H1 (cell line): ENCODE data around the gene GTF2F2. TPM values are rescaled to one million over a fixed set of nuclear protein-coding genes. Genes with fewer than 3 reads are reported as not detected.

Source experiments
- CTCF ChIA-PET: fragments of 300-600 bp; sonication (Branson Sonifier 250); formaldehyde crosslinking; loops from one replicate; lab custom pipeline; 2021; ENCODE audit not compliant: partially characterized antibody; lab: Charles Lee
- POLR2A ChIA-PET: fragments of 300-600 bp; sonication (Branson Sonifier 250); formaldehyde crosslinking; loops from one replicate; lab custom pipeline; 2021; ENCODE audit warnings: inconsistent platforms; ENCODE audit not compliant: partially characterized antibody; lab: Charles Lee
- DNase-seq, 2 experiments: peaks; one replicate each; pipeline versions ENCODE4 v3.0.0 to v3.0.0-alpha.2; 2010 to 2022; ENCODE audit warnings: low spot score in 2 of 2, low read depth in 1 of 2, mixed read lengths in 1 of 2
- FAIRE-seq: peaks from 2 replicates; lab custom pipeline; 2011; peaks lifted over from hg19 to GRCh38; lab: Jason Lieb, UNC
- H2AFZ ChIP-seq: 2 replicates; pipeline ENCODE4 v1.8.1; 2012; ENCODE audit warnings: low read length, inconsistent platforms
- H2AK5ac ChIP-seq: 2 replicates; pipeline ENCODE4 v1.6.1; 2013; ENCODE audit warnings: low read depth, low read length
- H2BK120ac ChIP-seq: replicated peaks from 2 replicates; pipeline ENCODE3; 2013; ENCODE audit warnings: low read depth, low read length, inconsistent platforms
- H2BK12ac ChIP-seq: 2 replicates; pipeline ENCODE4 v1.6.1; 2013; ENCODE audit warnings: low read depth, low read length
- H2BK15ac ChIP-seq: 2 replicates; pipeline ENCODE4 v1.6.1; 2013; ENCODE audit warnings: low read length
- H2BK20ac ChIP-seq: 2 replicates; pipeline ENCODE4 v1.6.1; 2013; ENCODE audit warnings: low read length
- H2BK5ac ChIP-seq: 2 replicates; pipeline ENCODE4 v1.6.1; 2013; ENCODE audit warnings: low read depth, low read length
- H3K14ac ChIP-seq: 2 replicates; pipeline ENCODE4 v1.6.1; 2013; ENCODE audit warnings: inconsistent platforms; ENCODE audit not compliant: insufficient read length
- H3K18ac ChIP-seq: 2 replicates; pipeline ENCODE4 v1.6.1; 2013; ENCODE audit warnings: low read length; ENCODE audit errors: extremely low read depth
- H3K23ac ChIP-seq: 2 replicates; pipeline ENCODE4 v1.6.1; 2013; ENCODE audit warnings: inconsistent platforms; ENCODE audit not compliant: insufficient read length
- H3K23me2 ChIP-seq: 2 replicates; pipeline ENCODE4 v1.6.1; 2013; ENCODE audit warnings: low read depth, low read length
- H3K27ac ChIP-seq: 2 replicates; pipeline ENCODE4 v1.6.1; 2011; ENCODE audit warnings: low read depth, low read length, inconsistent platforms
- H3K27me3 ChIP-seq, 4 experiments: replicated peaks in 1 of 4; 1 replicate in 1 of 4; 2 replicates in 3 of 4; pipeline versions ENCODE4 v1.6.1 to v1.8.1; 2011 to 2013; ENCODE audit warnings: low read length in 3 of 4, mild to moderate bottlenecking in 3 of 4, inconsistent platforms in 2 of 4, mixed read lengths in 2 of 4, moderate library complexity in 1 of 4; ENCODE audit not compliant: control insufficient read depth in 3 of 4, insufficient read depth in 3 of 4; ENCODE audit errors: extremely low read depth in 1 of 4
- H3K36me3 ChIP-seq, 4 experiments: 2 replicates each; pipeline versions ENCODE4 v1.6.1 to v1.8.1; 2011 to 2013; ENCODE audit warnings: mild to moderate bottlenecking in 4 of 4, low read length in 3 of 4, moderate library complexity in 2 of 4, control low read depth in 1 of 4, inconsistent platforms in 1 of 4; ENCODE audit not compliant: insufficient read depth in 4 of 4, control insufficient read depth in 2 of 4
- H3K4ac ChIP-seq: replicated peaks from 2 replicates; pipeline ENCODE3; 2013; ENCODE audit warnings: low read length, low read depth, mixed read lengths, inconsistent platforms; ENCODE audit not compliant: insufficient read length
- H3K4me1 ChIP-seq, 4 experiments: replicated peaks in 1 of 4; 1 replicate in 1 of 4; 2 replicates in 3 of 4; pipeline versions ENCODE4 v1.6.1 to v1.8.1; 2011 to 2013; ENCODE audit warnings: low read length in 3 of 4, inconsistent platforms in 2 of 4, mixed read lengths in 1 of 4; ENCODE audit not compliant: insufficient read depth in 4 of 4, control insufficient read depth in 3 of 4
- H3K4me2 ChIP-seq, 2 experiments: 2 replicates each; pipeline versions ENCODE4 v1.6.1 to v1.8.1; 2011 to 2013; ENCODE audit warnings: low read depth in 2 of 2, low read length in 2 of 2, control low read depth in 1 of 2, inconsistent platforms in 1 of 2, mild to moderate bottlenecking in 1 of 2; ENCODE audit not compliant: insufficient read depth in 1 of 2
- H3K4me3 ChIP-seq, 4 experiments: fragments of 200-600, 300-600 bp in 1 of 4; sonication (generic), shearing (Covaris generic), sonication (Bioruptor Twin) in 1 of 4; 2 replicates each; pipeline versions ENCODE4 v1.5.1 to v1.8.1; 2011 to 2016; ENCODE audit warnings: low read length in 4 of 4, low read depth in 3 of 4, control low read depth in 2 of 4, inconsistent platforms in 2 of 4, mild to moderate bottlenecking in 2 of 4, mixed read lengths in 1 of 4, moderate library complexity in 1 of 4; ENCODE audit not compliant: insufficient read depth in 2 of 4; ENCODE audit errors: extremely low read depth in 1 of 4
- H3K56ac ChIP-seq: replicated peaks from 2 replicates; pipeline ENCODE3; 2013; ENCODE audit warnings: low read depth, mild to moderate bottlenecking, mixed read lengths, low read length, inconsistent platforms; ENCODE audit not compliant: insufficient read length
- H3K79me1 ChIP-seq: 2 replicates; pipeline ENCODE4 v1.6.1; 2013; ENCODE audit warnings: low read depth, low read length, control low read depth
- H3K79me2 ChIP-seq, 2 experiments: 2 replicates each; pipeline versions ENCODE4 v1.6.1 to v1.8.1; 2012 to 2013; ENCODE audit warnings: low read length in 2 of 2, mild to moderate bottlenecking in 2 of 2, inconsistent platforms in 1 of 2; ENCODE audit not compliant: insufficient read depth in 2 of 2, control insufficient read depth in 1 of 2
- H3K9ac ChIP-seq, 4 experiments: replicated peaks in 1 of 4; 1 replicate in 1 of 4; 2 replicates in 3 of 4; pipeline versions ENCODE4 v1.6.1 to v1.8.1; 2011 to 2013; ENCODE audit warnings: low read depth in 3 of 4, low read length in 3 of 4, control low read depth in 2 of 4, mild to moderate bottlenecking in 2 of 4, moderate library complexity in 2 of 4, inconsistent platforms in 1 of 4; ENCODE audit errors: extremely low read depth in 1 of 4
- H3K9me3 ChIP-seq, 2 experiments: 2 replicates each; pipeline versions ENCODE4 v1.6.1 to v1.8.1; 2012 to 2013; ENCODE audit warnings: mild to moderate bottlenecking in 2 of 2, moderate library complexity in 2 of 2, control low read depth in 1 of 2, inconsistent platforms in 1 of 2, low read depth in 1 of 2, low read length in 1 of 2, mixed read lengths in 1 of 2; ENCODE audit not compliant: insufficient read depth in 2 of 2
- H4K20me1 ChIP-seq, 2 experiments: replicated peaks in 1 of 2; 2 replicates each; pipeline versions ENCODE3 to v1.8.1; 2011 to 2013; ENCODE audit warnings: inconsistent platforms in 2 of 2, low read length in 2 of 2, mild to moderate bottlenecking in 1 of 2; ENCODE audit not compliant: insufficient read depth in 2 of 2, control insufficient read depth in 1 of 2
- H4K5ac ChIP-seq: 2 replicates; pipeline ENCODE4 v1.6.1; 2013; ENCODE audit warnings: low read length, low read depth, mixed read lengths, inconsistent platforms; ENCODE audit not compliant: insufficient read length
- H4K8ac ChIP-seq: 2 replicates; pipeline ENCODE4 v1.8.0; 2013; ENCODE audit warnings: mild to moderate bottlenecking, moderate library complexity, low read length, inconsistent platforms; ENCODE audit not compliant: insufficient read depth; ENCODE audit errors: extremely low read depth
- H4K91ac ChIP-seq: replicated peaks from 2 replicates; pipeline ENCODE3; 2013; ENCODE audit warnings: low read length, mixed read lengths, inconsistent platforms; ENCODE audit not compliant: insufficient read length
- HDAC2 ChIP-seq, 2 experiments: fragments of 300-600 bp in 1 of 2; sonication (generic) in 1 of 2; IDR thresholded peaks; 2 replicates each; pipeline ENCODE4 v1.6.1; 2011 to 2012; ENCODE audit warnings: low read depth in 2 of 2, low read length in 2 of 2, mild to moderate bottlenecking in 2 of 2, moderate library complexity in 2 of 2, borderline replicate concordance in 1 of 2, inconsistent platforms in 1 of 2
- HDAC6 ChIP-seq: IDR thresholded peaks from one replicate; pipeline ENCODE4 v1.7.1; 2012; ENCODE audit warnings: low read depth, mild to moderate bottlenecking, inconsistent platforms, low read length, moderate library complexity
- KDM1A ChIP-seq: fragments of 200-600, 300-600 bp; sonication (generic); IDR thresholded peaks from 2 replicates; pipeline ENCODE4 v1.7.1; 2016; ENCODE audit warnings: mild to moderate bottlenecking, low read length, borderline replicate concordance
- POLR2AphosphoS5 ChIP-seq: IDR thresholded peaks from 2 replicates; pipeline ENCODE4 v1.6.1; 2011; ENCODE audit warnings: low read depth, low read length
- SUZ12 ChIP-seq: fragments of 200-600 bp; sonication (generic); IDR thresholded peaks from 2 replicates; pipeline ENCODE4 v1.6.1; 2012; ENCODE audit warnings: mild to moderate bottlenecking, inconsistent platforms, low read length, moderate library complexity, mixed read lengths
- WGBS, 2 experiments: shearing (Covaris generic) in 1 of 2; methylation state at CpG; one replicate each; pipeline versions ENCODE4 v1.1.6 to v1.1.7; 2013 to 2015; ENCODE audit warnings: low lambda C conversion rate in 2 of 2, mixed read lengths in 2 of 2, inconsistent platforms in 1 of 2, low coverage in 1 of 2, missing lambda C conversion rate in 1 of 2; ENCODE audit not compliant: insufficient replicate concordance in 2 of 2, insufficient coverage in 1 of 2, insufficient read length in 1 of 2; ENCODE audit errors: extremely low coverage in 1 of 2, missing lambda C conversion rate in 1 of 2; 5-methylcytosine and 5-hydroxymethylcytosine counted together
- polyA plus RNA-seq, 7 experiments: library from polyadenylated mRNA; depleted of rRNA in 3 of 7; stranded (reverse) in 5 of 7; unstranded in 2 of 7; fragments of >200 nt in 5 of 7; fragments of 200-250 nt in 2 of 7; gene quantifications; 1 replicate in 5 of 7; 2 replicates in 1 of 7; 4 replicates in 1 of 7; pipeline versions ENCODE4 v1.2.1 to v1.2.3, GENCODE V29; 2011 to 2013; ENCODE audit warnings: missing spikeins in 2 of 7, mixed read lengths in 2 of 7
- total RNA-seq: library from RNA; stranded (reverse); fragmentation: NEBNext Ultra II Directional; extraction: Animal tissue kit (Norgen Biotek cat#: 25700); gene quantifications from 2 replicates; pipeline ENCODE4 v1.2.1, GENCODE V29; 2021

Gene GTF2F2
- total and polyA plus RNA-seq, 2 of the 8 experiments (the other 6 are each of a cell fraction or from before 2014, with no cell fraction given) = 10.8 to 31.1 TPM

DNA sequence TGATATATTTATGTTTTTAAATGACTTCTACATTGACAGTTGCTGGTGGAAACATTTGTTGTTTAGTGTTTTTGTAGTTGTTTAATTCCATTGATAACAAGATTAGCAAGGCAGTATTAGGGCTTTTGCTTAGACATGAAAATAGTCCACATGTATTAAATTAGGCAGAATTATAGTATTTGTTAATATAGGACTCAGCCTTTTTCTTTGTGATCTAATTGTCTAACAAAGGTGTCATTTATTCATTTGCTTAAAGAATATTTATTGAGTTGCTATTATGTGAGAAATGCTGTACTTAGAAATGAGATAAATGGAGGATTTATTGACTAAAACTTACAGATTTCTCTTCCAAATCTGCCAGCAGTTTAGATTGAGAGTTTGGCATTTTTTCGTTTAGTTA, 122.2 kb downstream of the GTF2F2 start:
- no peak overlapping the region for H2BK12ac ChIP-seq
- H4K8ac ChIP-seq = no peak overlapping the region
- H3K56ac ChIP-seq = no peak overlapping the region
- WGBS, 2 experiments = 84% methylated on average over 1 of the region's 1 CpG; no CpG with 5 or more reads in 1 of the 2 experiments
- no peak overlapping the region for H3K18ac ChIP-seq
- no peaks in the 10 kb centered on the region for H3K9me3 ChIP-seq
- no peak overlapping the region for H3K27ac ChIP-seq
- H3K27me3 ChIP-seq = no peaks in the 10 kb centered on the region
- H2BK120ac ChIP-seq = no peak overlapping the region
- H3K36me3 ChIP-seq = no peaks in the 10 kb centered on the region
- POLR2A ChIA-PET = no interaction called here
- no peak overlapping the region for H3K9ac ChIP-seq
- no peak overlapping the region for H2BK15ac ChIP-seq
- H4K5ac ChIP-seq = no peak overlapping the region
- FAIRE-seq = no peak
- H2BK5ac ChIP-seq = no peak overlapping the region
- no peak overlapping the region for H2AK5ac ChIP-seq
- H3K23ac ChIP-seq = no peak overlapping the region
- no peak overlapping the region for H2AFZ ChIP-seq
- H4K91ac ChIP-seq = no peak overlapping the region
- no peaks in the 10 kb centered on the region for H4K20me1 ChIP-seq
- no peak overlapping the region for H3K4me2 ChIP-seq
- no peaks in the 10 kb centered on the region for H3K23me2 ChIP-seq
- no peaks in the 10 kb centered on the region for H3K79me2 ChIP-seq
- peaks cover 0 to 5% (median 0%) of the 10 kb centered on the region in 4 experiments; a peak in 1 of 7 replicates for H3K4me1 ChIP-seq
- H3K4me3 ChIP-seq = no peak overlapping the region
- H2BK20ac ChIP-seq = no peak overlapping the region
- no peak overlapping the region for H3K14ac ChIP-seq
- H3K79me1 ChIP-seq = no peaks in the 10 kb centered on the region
- DNase-seq = no peak
- H3K4ac ChIP-seq = no peak overlapping the region
- CTCF ChIA-PET = interaction anchor here (0.8 to 2.2 kb wide), 3 partner anchors 9 to 66 kb away, joined by 3 to 7 read pairs (median 5); no protein-coding TSS in a partner anchor
- no peak for TF ChIP-seq HDAC6
- no peak for TF ChIP-seq HDAC2 (IDR thresholded peaks at IDR 0.05; ENCODE audit: borderline replicate concordance in 1 of 2, low read depth in 2 of 2, low read length in 2 of 2)
- TF ChIP-seq SUZ12 = no peak
- TF ChIP-seq KDM1A = no peak
- no peak for TF ChIP-seq POLR2AphosphoS5
